Ishikawa (cell line): ENCODE measurements around the gene LIPH.

ENCODE experiments used
- CEBPB ChIP-seq: IDR thresholded peaks from 2 replicates; pipeline ENCODE4 v1.6.1; 2012
- CREB1 ChIP-seq: IDR thresholded peaks from 2 replicates; pipeline ENCODE4 v1.6.1; 2012; ENCODE audit warnings: low read depth
- EGR1 ChIP-seq: IDR thresholded peaks from 2 replicates; pipeline ENCODE4 v1.6.1; 2012
- EP300 ChIP-seq: IDR thresholded peaks from 2 replicates; pipeline ENCODE4 v1.6.1; 2012; ENCODE audit warnings: borderline replicate concordance
- FOXM1 ChIP-seq: IDR thresholded peaks from 2 replicates; pipeline ENCODE4 v1.6.1; 2012; ENCODE audit warnings: low read depth, borderline replicate concordance
- MAX ChIP-seq: IDR thresholded peaks from 2 replicates; pipeline ENCODE4 v1.6.1; 2012
- NFIC ChIP-seq: IDR thresholded peaks from 2 replicates; pipeline ENCODE4 v1.6.1; 2012
- RAD21 ChIP-seq: IDR thresholded peaks from 2 replicates; pipeline ENCODE4 v1.6.1; 2012; ENCODE audit warnings: low read depth
- REST ChIP-seq: IDR thresholded peaks from 2 replicates; pipeline ENCODE4 v1.6.1; 2012; ENCODE audit warnings: low read depth, mild to moderate bottlenecking
- TAF1 ChIP-seq: IDR thresholded peaks from 2 replicates; pipeline ENCODE4 v1.6.1; 2012; ENCODE audit warnings: low read depth, mild to moderate bottlenecking
- TCF12 ChIP-seq: IDR thresholded peaks from 2 replicates; pipeline ENCODE4 v1.6.1; 2012; ENCODE audit warnings: low read depth
- TEAD4 ChIP-seq: IDR thresholded peaks from 2 replicates; pipeline ENCODE4 v1.6.1; 2012
- USF1 ChIP-seq: IDR thresholded peaks from 2 replicates; pipeline ENCODE4 v1.6.1; 2012
- YY1 ChIP-seq: IDR thresholded peaks from 2 replicates; pipeline ENCODE4 v1.6.1; 2012; ENCODE audit warnings: low read depth
- ZBTB7A ChIP-seq: IDR thresholded peaks from 2 replicates; pipeline ENCODE4 v1.6.1; 2012; ENCODE audit warnings: low read depth

LIPH gene

GRCh38 chr3:185527364-185527763 lies 25.0 kb downstream of the LIPH start:
- TF ChIP-seq TCF12 (0 out of 2 replicates have a peak, but pooled peaks have one; percentile 8), TEAD4 (no peak)

- TF ChIP-seq TCF12 (no peak), CEBPB (no peak), USF1 (no peak), ZBTB7A (no peak), YY1 (no peak), TAF1 (no peak), NFIC (no peak), CREB1 (no peak), EGR1 (no peak), FOXM1 (no peak), MAX (no peak), TEAD4 (no peak), EP300 (no peak), RAD21 (no peak), REST (no peak)
These were observed 25.9 kb downstream of the LIPH start for GRCh38 chr3:185526349-185526951.

- no peak for TF ChIP-seq CREB1
- TF ChIP-seq NFIC: no peak
- no peak for TF ChIP-seq CEBPB
- TF ChIP-seq TAF1: no peak
- no peak for TF ChIP-seq RAD21
- TF ChIP-seq TCF12: no peak
- no peak for TF ChIP-seq USF1
- no peak for TF ChIP-seq EGR1
- no peak for TF ChIP-seq YY1
- no peak for TF ChIP-seq TEAD4
- no peak for TF ChIP-seq EP300
- no peak for TF ChIP-seq MAX
- no peak for TF ChIP-seq FOXM1
- no peak for TF ChIP-seq ZBTB7A
- TF ChIP-seq REST: no peak
These were observed 30.8 kb downstream of the LIPH start for GRCh38 chr3:185521349-185522138.

- TF ChIP-seq NFIC: no peak
- TF ChIP-seq ZBTB7A: no peak
- TF ChIP-seq EGR1: no peak
- TF ChIP-seq YY1: no peak
- TF ChIP-seq RAD21: no peak
- no peak for TF ChIP-seq CEBPB
- TF ChIP-seq EP300: no peak
- no peak for TF ChIP-seq TEAD4
- TF ChIP-seq TCF12: no peak
These were observed 33.4 kb downstream of the LIPH start for GRCh38 chr3:185519021-185519420.

- TF ChIP-seq FOXM1 (no peak), TEAD4 (no peak), CEBPB (no peak), USF1 (no peak), ZBTB7A (no peak), CREB1 (no peak), TAF1 (no peak)
These were observed 34.8 kb downstream of the LIPH start for GRCh38 chr3:185517387-185518130.
